HG02588 (cell line): ENCODE data around the gene HDLBP.
"Not testable (repeated sequence)": the region's sequence is repeated elsewhere in the genome, so short reads cannot be mapped to it uniquely, and the experiment has no call there.

Experiments used
- ATAC-seq: cut with Tn5 transposase; IDR thresholded peaks from one replicate; pipeline ENCODE4 v1.9.1; 2021; ENCODE audit warnings: mild to moderate bottlenecking, moderate library complexity; ENCODE audit not compliant: unreplicated experiment

Gene HDLBP

GRCh38 chr2:241278306-241278705, 37.2 kb downstream of the HDLBP start:
- not testable (repeated sequence) for ATAC-seq

GRCh38 chr2:241275910-241276309, 39.6 kb downstream of the HDLBP start:
- ATAC-seq = no peak

GRCh38 chr2:241275504-241275903, 40.0 kb downstream of the HDLBP start:
- no peak for ATAC-seq

GRCh38 chr2:241274127-241274526, 41.3 kb downstream of the HDLBP start:
- ATAC-seq = no peak

GRCh38 chr2:241273210-241274020, 42.1 kb downstream of the HDLBP start:
- ATAC-seq = no peak

- peak; percentile 51 for ATAC-seq
These were observed 42.9 kb downstream of the HDLBP start for GRCh38 chr2:241272303-241273209.

GRCh38 chr2:241271706-241272302, 43.7 kb downstream of the HDLBP start:
- ATAC-seq = peak; percentile 51

- no peak for ATAC-seq
These were observed 44.9 kb downstream of the HDLBP start for GRCh38 chr2:241270531-241270930.

- ATAC-seq = no peak
These were observed 45.6 kb downstream of the HDLBP start for GRCh38 chr2:241269707-241270520.

GRCh38 chr2:241268716-241269445, 46.6 kb downstream of the HDLBP start:
- ATAC-seq = no peak

GRCh38 chr2:241268306-241268705, 47.2 kb downstream of the HDLBP start:
- ATAC-seq = no peak

GRCh38 chr2:241267249-241268067, 48.0 kb downstream of the HDLBP start:
- no peak for ATAC-seq

- ATAC-seq = no peak
These were observed 50.0 kb downstream of the HDLBP start for GRCh38 chr2:241265506-241265905.

- ATAC-seq = no peak
These were observed 52.4 kb downstream of the HDLBP start for GRCh38 chr2:241263061-241263460.

GRCh38 chr2:241261628-241262027, 53.8 kb downstream of the HDLBP start:
- ATAC-seq = no peak

GRCh38 chr2:241260911-241261310, 54.6 kb downstream of the HDLBP start:
- no peak for ATAC-seq

- no peak for ATAC-seq
These were observed 56.8 kb downstream of the HDLBP start for GRCh38 chr2:241258505-241259280.

GRCh38 chr2:241257419-241258032, 57.9 kb downstream of the HDLBP start:
- ATAC-seq = no peak
